WTC11 (cell line): ENCODE data around the gene FASTK. TPM values are rescaled to one million over a fixed set of nuclear protein-coding genes. Genes with fewer than 3 reads are reported as not detected.

ENCODE experiments used
- ATAC-seq: fragments of 200-7000 bp; cut with Tn5 transposase; 2 replicates; pipeline ENCODE4 v1.10.0; 2021; ENCODE audit warnings: mild to moderate bottlenecking, moderate library complexity
- CTCF ChIA-PET: fragments of 300-600 bp; sonication (Branson Sonifier 250); formaldehyde crosslinking; loops from one replicate; lab custom pipeline; 2021; ENCODE audit warnings: antibody characterized with exemption; lab: Charles Lee
- POLR2A ChIA-PET: fragments of 350-600 bp; sonication (Branson Sonifier 250); formaldehyde crosslinking; loops from one replicate; lab custom pipeline; 2021; ENCODE audit warnings: antibody characterized with exemption; lab: Charles Lee
- DNase-seq: peaks from one replicate; pipeline ENCODE4 v3.0.0; 2021; ENCODE audit warnings: low spot score
- H3K27ac Mint-ChIP-seq: 2 replicates; pipeline ENCODE4 v1.8.0; 2021; ENCODE audit warnings: mixed read lengths
- H3K27me3 Mint-ChIP-seq: 2 replicates; pipeline ENCODE4 v1.8.0; 2021; ENCODE audit warnings: low read depth, mild to moderate bottlenecking, moderate library complexity, mixed read lengths
- H3K36me3 Mint-ChIP-seq: 2 replicates; pipeline ENCODE4 v1.8.0; 2021; ENCODE audit warnings: mixed read lengths
- H3K4me1 Mint-ChIP-seq: 2 replicates; pipeline ENCODE4 v1.8.0; 2022; ENCODE audit warnings: mixed read lengths
- H3K4me3 Mint-ChIP-seq: 2 replicates; pipeline ENCODE4 v1.8.0; 2021; ENCODE audit warnings: mild to moderate bottlenecking, moderate library complexity, mixed read lengths
- H3K9me3 Mint-ChIP-seq: 2 replicates; pipeline ENCODE4 v1.8.0; 2021; ENCODE audit warnings: mixed read lengths
- CBFB ChIP-seq: sonication (generic); formaldehyde crosslinking; IDR thresholded peaks from 2 replicates; pipeline ENCODE4 v1.8.1; 2022; ENCODE audit warnings: mild to moderate bottlenecking, low read depth, missing genetic modification reagents
- CREB1 ChIP-seq: sonication (generic); formaldehyde crosslinking; IDR thresholded peaks from 2 replicates; pipeline ENCODE4 v1.8.0; 2023; ENCODE audit warnings: mild to moderate bottlenecking, missing genetic modification reagents
- EMX1 ChIP-seq: fragments of 250-450 bp; sonication (Bioruptor Pico); IDR thresholded peaks from 2 replicates; pipeline ENCODE4 v1.8.0; 2021; ENCODE audit warnings: mild to moderate bottlenecking
- ETV6 ChIP-seq: sonication (generic); formaldehyde crosslinking; IDR thresholded peaks from 2 replicates; pipeline ENCODE4 v1.8.1; 2022; ENCODE audit warnings: mild to moderate bottlenecking, missing genetic modification reagents
- FOXP1 ChIP-seq: sonication (generic); formaldehyde crosslinking; IDR thresholded peaks from 2 replicates; pipeline ENCODE4 v1.8.0; 2022; ENCODE audit warnings: missing genetic modification reagents, mild to moderate bottlenecking, moderate library complexity, borderline replicate concordance
- HMGA2 ChIP-seq: fragments of 250-450 bp; sonication (Bioruptor Pico); IDR thresholded peaks from 2 replicates; pipeline ENCODE4 v1.4.0; 2021; ENCODE audit warnings: mild to moderate bottlenecking, moderate library complexity
- JUN ChIP-seq: sonication (generic); formaldehyde crosslinking; IDR thresholded peaks from 2 replicates; pipeline ENCODE4 v1.8.0; 2023; ENCODE audit warnings: mild to moderate bottlenecking, missing genetic modification reagents
- MXD4 ChIP-seq: fragments of 250-450 bp; sonication (Bioruptor Pico); IDR thresholded peaks from 2 replicates; pipeline ENCODE4 v1.8.0; 2021; ENCODE audit warnings: mild to moderate bottlenecking, moderate library complexity, borderline replicate concordance
- MYBL2 ChIP-seq: sonication (generic); formaldehyde crosslinking; IDR thresholded peaks from 2 replicates; pipeline ENCODE4 v1.8.1; 2023; ENCODE audit warnings: mild to moderate bottlenecking, moderate library complexity, missing genetic modification reagents
- NFE2L1 ChIP-seq: sonication (generic); formaldehyde crosslinking; IDR thresholded peaks from 2 replicates; pipeline ENCODE4 v1.8.1; 2023; ENCODE audit warnings: missing genetic modification reagents
- NFYB ChIP-seq: sonication (generic); formaldehyde crosslinking; conservative IDR thresholded peaks from 2 replicates; pipeline ENCODE4 v1.8.0; 2022; ENCODE audit warnings: low read depth, missing genetic modification reagents
- PRRX2 ChIP-seq: fragments of 250-450 bp; sonication (Bioruptor Pico); IDR thresholded peaks from 2 replicates; pipeline ENCODE4 v1.8.0; 2021; ENCODE audit warnings: mild to moderate bottlenecking
- SMAD3 ChIP-seq: sonication (generic); formaldehyde crosslinking; IDR thresholded peaks from 2 replicates; pipeline ENCODE4 v1.8.0; 2022; ENCODE audit warnings: missing genetic modification reagents, mild to moderate bottlenecking, borderline replicate concordance
- SOX15 ChIP-seq: fragments of 250-450 bp; sonication (Bioruptor Pico); IDR thresholded peaks from 2 replicates; pipeline ENCODE4 v1.9.0; 2021; ENCODE audit warnings: mild to moderate bottlenecking
- ZNF219 ChIP-seq: sonication (generic); formaldehyde crosslinking; IDR thresholded peaks from 2 replicates; pipeline ENCODE4 v1.8.0; 2023; ENCODE audit warnings: missing genetic modification reagents, mild to moderate bottlenecking, borderline replicate concordance
- ZNF423 ChIP-seq: fragments of 250-450 bp; sonication (Bioruptor Pico); IDR thresholded peaks from 2 replicates; pipeline ENCODE4 v2.1.2; 2022; ENCODE audit warnings: mild to moderate bottlenecking, moderate library complexity
- ZNF671 ChIP-seq: fragments of 250-450 bp; sonication (Bioruptor Pico); IDR thresholded peaks from 2 replicates; pipeline ENCODE4 v1.8.0; 2021; ENCODE audit warnings: mild to moderate bottlenecking
- total RNA-seq: library from RNA; stranded (reverse); gene quantifications from 3 replicates; pipeline ENCODE4 v1.2.3, GENCODE V29; 2021
- TF ChIP-seq, protein P1 (sequence below): fragments of 250-450 bp; sonication (Bioruptor Pico); IDR thresholded peaks from 2 replicates; pipeline ENCODE4 v1.9.0; 2021; ENCODE audit warnings: mild to moderate bottlenecking
- TF ChIP-seq, protein P2 (sequence below): fragments of 250-450 bp; sonication (Bioruptor Pico); IDR thresholded peaks from 2 replicates; pipeline ENCODE4 v1.9.0; 2021; ENCODE audit warnings: mild to moderate bottlenecking, borderline replicate concordance
- TF ChIP-seq, protein P3 (sequence below): fragments of 250-450 bp; sonication (Bioruptor Pico); IDR thresholded peaks from 2 replicates; pipeline ENCODE4 v2.1.2; 2022; ENCODE audit warnings: mild to moderate bottlenecking, moderate library complexity
- TF ChIP-seq, protein P4 (sequence below): fragments of 200-600 bp; IDR thresholded peaks from 2 replicates; pipeline ENCODE4 v1.8.0; 2022; ENCODE audit warnings: antibody characterized with exemption
- TF ChIP-seq, protein P5 (sequence below): fragments of 250-450 bp; sonication (Bioruptor Pico); IDR thresholded peaks from 2 replicates; pipeline ENCODE4 v1.8.0; 2021; ENCODE audit warnings: mild to moderate bottlenecking
- TF ChIP-seq, protein P6 (sequence below): sonication (generic); formaldehyde crosslinking; IDR thresholded peaks from 2 replicates; pipeline ENCODE4 v1.8.0; 2022; ENCODE audit warnings: mild to moderate bottlenecking, missing genetic modification reagents

FASTK gene
- total RNA-seq, 1 experiment from 2014 or later: 70.2 TPM

DNA sequence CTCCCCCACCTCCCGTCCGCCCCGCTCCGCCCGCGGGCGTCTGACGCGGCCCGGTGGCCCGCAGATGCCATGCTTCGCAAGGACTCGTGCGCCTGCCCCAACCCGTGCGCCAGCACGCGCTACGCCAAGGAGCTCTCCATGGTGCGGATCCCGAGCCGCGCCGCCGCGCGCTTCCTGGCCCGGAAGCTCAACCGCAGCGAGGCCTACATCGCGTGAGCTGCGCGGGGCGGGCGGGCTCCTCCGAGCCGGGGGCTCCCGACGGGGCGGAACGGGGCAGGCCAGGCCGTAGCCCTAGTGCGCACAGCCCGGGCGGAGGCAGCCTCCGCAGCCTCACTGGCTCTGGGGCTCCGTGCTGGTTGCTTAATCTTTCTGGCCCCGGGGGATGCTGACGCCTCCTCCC lies 29.5 kb downstream of the FASTK start (continued):
- TF ChIP-seq CBFB (CRISPR knock-in tag): no peak; the same call in 1 of the 2 replicates
- peak; percentile 95; the same call in 1 of the 2 replicates for TF ChIP-seq ZNF219 (CRISPR knock-in tag)
- TF ChIP-seq MXD4 (CRISPR knock-in tag): no peak
- TF ChIP-seq, protein P1, sequence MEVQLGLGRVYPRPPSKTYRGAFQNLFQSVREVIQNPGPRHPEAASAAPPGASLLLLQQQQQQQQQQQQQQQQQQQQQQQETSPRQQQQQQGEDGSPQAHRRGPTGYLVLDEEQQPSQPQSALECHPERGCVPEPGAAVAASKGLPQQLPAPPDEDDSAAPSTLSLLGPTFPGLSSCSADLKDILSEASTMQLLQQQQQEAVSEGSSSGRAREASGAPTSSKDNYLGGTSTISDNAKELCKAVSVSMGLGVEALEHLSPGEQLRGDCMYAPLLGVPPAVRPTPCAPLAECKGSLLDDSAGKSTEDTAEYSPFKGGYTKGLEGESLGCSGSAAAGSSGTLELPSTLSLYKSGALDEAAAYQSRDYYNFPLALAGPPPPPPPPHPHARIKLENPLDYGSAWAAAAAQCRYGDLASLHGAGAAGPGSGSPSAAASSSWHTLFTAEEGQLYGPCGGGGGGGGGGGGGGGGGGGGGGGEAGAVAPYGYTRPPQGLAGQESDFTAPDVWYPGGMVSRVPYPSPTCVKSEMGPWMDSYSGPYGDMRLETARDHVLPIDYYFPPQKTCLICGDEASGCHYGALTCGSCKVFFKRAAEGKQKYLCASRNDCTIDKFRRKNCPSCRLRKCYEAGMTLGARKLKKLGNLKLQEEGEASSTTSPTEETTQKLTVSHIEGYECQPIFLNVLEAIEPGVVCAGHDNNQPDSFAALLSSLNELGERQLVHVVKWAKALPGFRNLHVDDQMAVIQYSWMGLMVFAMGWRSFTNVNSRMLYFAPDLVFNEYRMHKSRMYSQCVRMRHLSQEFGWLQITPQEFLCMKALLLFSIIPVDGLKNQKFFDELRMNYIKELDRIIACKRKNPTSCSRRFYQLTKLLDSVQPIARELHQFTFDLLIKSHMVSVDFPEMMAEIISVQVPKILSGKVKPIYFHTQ: no peak
- no peak for TF ChIP-seq HMGA2
- TF ChIP-seq, protein P2, sequence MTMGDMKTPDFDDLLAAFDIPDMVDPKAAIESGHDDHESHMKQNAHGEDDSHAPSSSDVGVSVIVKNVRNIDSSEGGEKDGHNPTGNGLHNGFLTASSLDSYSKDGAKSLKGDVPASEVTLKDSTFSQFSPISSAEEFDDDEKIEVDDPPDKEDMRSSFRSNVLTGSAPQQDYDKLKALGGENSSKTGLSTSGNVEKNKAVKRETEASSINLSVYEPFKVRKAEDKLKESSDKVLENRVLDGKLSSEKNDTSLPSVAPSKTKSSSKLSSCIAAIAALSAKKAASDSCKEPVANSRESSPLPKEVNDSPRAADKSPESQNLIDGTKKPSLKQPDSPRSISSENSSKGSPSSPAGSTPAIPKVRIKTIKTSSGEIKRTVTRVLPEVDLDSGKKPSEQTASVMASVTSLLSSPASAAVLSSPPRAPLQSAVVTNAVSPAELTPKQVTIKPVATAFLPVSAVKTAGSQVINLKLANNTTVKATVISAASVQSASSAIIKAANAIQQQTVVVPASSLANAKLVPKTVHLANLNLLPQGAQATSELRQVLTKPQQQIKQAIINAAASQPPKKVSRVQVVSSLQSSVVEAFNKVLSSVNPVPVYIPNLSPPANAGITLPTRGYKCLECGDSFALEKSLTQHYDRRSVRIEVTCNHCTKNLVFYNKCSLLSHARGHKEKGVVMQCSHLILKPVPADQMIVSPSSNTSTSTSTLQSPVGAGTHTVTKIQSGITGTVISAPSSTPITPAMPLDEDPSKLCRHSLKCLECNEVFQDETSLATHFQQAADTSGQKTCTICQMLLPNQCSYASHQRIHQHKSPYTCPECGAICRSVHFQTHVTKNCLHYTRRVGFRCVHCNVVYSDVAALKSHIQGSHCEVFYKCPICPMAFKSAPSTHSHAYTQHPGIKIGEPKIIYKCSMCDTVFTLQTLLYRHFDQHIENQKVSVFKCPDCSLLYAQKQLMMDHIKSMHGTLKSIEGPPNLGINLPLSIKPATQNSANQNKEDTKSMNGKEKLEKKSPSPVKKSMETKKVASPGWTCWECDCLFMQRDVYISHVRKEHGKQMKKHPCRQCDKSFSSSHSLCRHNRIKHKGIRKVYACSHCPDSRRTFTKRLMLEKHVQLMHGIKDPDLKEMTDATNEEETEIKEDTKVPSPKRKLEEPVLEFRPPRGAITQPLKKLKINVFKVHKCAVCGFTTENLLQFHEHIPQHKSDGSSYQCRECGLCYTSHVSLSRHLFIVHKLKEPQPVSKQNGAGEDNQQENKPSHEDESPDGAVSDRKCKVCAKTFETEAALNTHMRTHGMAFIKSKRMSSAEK (CRISPR knock-in tag): no peak
- TF ChIP-seq SOX15 (CRISPR knock-in tag): no peak
- TF ChIP-seq MYBL2 (CRISPR knock-in tag): peak; percentile 95
- TF ChIP-seq, protein P3, sequence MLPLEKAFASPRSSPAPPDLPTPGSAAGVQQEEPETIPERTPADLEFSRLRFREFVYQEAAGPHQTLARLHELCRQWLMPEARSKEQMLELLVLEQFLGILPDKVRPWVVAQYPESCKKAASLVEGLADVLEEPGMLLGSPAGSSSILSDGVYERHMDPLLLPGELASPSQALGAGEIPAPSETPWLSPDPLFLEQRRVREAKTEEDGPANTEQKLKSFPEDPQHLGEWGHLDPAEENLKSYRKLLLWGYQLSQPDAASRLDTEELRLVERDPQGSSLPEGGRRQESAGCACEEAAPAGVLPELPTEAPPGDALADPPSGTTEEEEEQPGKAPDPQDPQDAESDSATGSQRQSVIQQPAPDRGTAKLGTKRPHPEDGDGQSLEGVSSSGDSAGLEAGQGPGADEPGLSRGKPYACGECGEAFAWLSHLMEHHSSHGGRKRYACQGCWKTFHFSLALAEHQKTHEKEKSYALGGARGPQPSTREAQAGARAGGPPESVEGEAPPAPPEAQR (CRISPR knock-in tag): no peak
- TF ChIP-seq ETV6: peak; percentile 97
- TF ChIP-seq EMX1: no peak
- TF ChIP-seq, protein P4, sequence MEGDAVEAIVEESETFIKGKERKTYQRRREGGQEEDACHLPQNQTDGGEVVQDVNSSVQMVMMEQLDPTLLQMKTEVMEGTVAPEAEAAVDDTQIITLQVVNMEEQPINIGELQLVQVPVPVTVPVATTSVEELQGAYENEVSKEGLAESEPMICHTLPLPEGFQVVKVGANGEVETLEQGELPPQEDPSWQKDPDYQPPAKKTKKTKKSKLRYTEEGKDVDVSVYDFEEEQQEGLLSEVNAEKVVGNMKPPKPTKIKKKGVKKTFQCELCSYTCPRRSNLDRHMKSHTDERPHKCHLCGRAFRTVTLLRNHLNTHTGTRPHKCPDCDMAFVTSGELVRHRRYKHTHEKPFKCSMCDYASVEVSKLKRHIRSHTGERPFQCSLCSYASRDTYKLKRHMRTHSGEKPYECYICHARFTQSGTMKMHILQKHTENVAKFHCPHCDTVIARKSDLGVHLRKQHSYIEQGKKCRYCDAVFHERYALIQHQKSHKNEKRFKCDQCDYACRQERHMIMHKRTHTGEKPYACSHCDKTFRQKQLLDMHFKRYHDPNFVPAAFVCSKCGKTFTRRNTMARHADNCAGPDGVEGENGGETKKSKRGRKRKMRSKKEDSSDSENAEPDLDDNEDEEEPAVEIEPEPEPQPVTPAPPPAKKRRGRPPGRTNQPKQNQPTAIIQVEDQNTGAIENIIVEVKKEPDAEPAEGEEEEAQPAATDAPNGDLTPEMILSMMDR: no peak
- TF ChIP-seq, protein P5, sequence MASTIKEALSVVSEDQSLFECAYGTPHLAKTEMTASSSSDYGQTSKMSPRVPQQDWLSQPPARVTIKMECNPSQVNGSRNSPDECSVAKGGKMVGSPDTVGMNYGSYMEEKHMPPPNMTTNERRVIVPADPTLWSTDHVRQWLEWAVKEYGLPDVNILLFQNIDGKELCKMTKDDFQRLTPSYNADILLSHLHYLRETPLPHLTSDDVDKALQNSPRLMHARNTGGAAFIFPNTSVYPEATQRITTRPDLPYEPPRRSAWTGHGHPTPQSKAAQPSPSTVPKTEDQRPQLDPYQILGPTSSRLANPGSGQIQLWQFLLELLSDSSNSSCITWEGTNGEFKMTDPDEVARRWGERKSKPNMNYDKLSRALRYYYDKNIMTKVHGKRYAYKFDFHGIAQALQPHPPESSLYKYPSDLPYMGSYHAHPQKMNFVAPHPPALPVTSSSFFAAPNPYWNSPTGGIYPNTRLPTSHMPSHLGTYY: no peak
- peak; percentile 98 for TF ChIP-seq JUN
- no peak for TF ChIP-seq ZNF671 (CRISPR knock-in tag)

DNA sequence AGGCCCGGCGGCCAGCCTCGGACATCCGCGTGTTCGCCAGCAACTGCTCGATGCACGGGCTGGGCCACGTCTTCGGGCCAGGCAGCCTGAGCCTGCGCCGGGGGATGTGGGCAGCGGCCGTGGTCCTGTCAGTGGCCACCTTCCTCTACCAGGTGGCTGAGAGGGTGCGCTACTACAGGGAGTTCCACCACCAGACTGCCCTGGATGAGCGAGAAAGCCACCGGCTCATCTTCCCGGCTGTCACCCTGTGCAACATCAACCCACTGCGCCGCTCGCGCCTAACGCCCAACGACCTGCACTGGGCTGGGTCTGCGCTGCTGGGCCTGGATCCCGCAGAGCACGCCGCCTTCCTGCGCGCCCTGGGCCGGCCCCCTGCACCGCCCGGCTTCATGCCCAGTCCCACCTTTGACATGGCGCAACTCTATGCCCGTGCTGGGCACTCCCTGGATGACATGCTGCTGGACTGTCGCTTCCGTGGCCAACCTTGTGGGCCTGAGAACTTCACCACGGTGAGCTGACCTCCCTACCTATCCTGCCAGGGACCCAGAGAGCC lies 31.6 kb downstream of the FASTK start:
- DNase-seq (no peak), ATAC-seq (no peak)
- CTCF ChIA-PET: interaction anchor here (0.9 to 4.2 kb wide), 5 partner anchors 16 to 75 kb away, joined by 3 to 34 read pairs (median 4); partner anchors contain the start of gene ABCB8
- 0 out of 2 replicates have a peak, but pooled peaks cover 2% of the 10 kb centered on the region for H3K4me1 Mint-ChIP-seq
- H3K27me3 Mint-ChIP-seq: peaks cover 34% of the 10 kb centered on the region
- no peak overlapping the region for H3K27ac Mint-ChIP-seq
- H3K4me3 Mint-ChIP-seq: no peak overlapping the region
- no peaks in the 10 kb centered on the region for H3K36me3 Mint-ChIP-seq
- H3K9me3 Mint-ChIP-seq: no peaks in the 10 kb centered on the region
- POLR2A ChIA-PET: no interaction called here
- TF ChIP-seq FOXP1 (CRISPR knock-in tag): no peak
- TF ChIP-seq PRRX2 (CRISPR knock-in tag): no peak
- no peak for TF ChIP-seq NFE2L1 (CRISPR knock-in tag)
- no peak for TF ChIP-seq NFYB (CRISPR knock-in tag)
- TF ChIP-seq SMAD3: no peak
- TF ChIP-seq ZNF423 (CRISPR knock-in tag): no peak
- TF ChIP-seq CREB1 (CRISPR knock-in tag): no peak
- TF ChIP-seq, protein P6, sequence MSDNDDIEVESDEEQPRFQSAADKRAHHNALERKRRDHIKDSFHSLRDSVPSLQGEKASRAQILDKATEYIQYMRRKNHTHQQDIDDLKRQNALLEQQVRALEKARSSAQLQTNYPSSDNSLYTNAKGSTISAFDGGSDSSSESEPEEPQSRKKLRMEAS (CRISPR knock-in tag): no peak
